ENCODE data around the gene TXNDC16.
A peak's percentile ranks its signal among the peaks of the same experiment; 100 is the strongest.

TXNDC16 gene

GRCh38 chr14:52443506-52443905 lies 108.8 kb downstream of the TXNDC16 start:
- no peak for DNase-seq

GRCh38 chr14:52442602-52443001 lies 109.7 kb downstream of the TXNDC16 start:
- DNase-seq, result no peak

- no peak for DNase-seq
These were observed 110.1 kb downstream of the TXNDC16 start for GRCh38 chr14:52442166-52442565.

- DNase-seq, result no peak
These were observed 112.8 kb downstream of the TXNDC16 start for GRCh38 chr14:52439476-52439875.

GRCh38 chr14:52434955-52435354 lies 117.3 kb downstream of the TXNDC16 start:
- DNase-seq, result no peak

GRCh38 chr14:52430474-52430873 lies 121.8 kb downstream of the TXNDC16 start:
- DNase-seq, result no peak

- DNase-seq, result no peak
These were observed 122.9 kb downstream of the TXNDC16 start for GRCh38 chr14:52429451-52429850.

GRCh38 chr14:52427460-52427859 lies 124.8 kb downstream of the TXNDC16 start:
- no peak for DNase-seq

- DNase-seq, result no peak
These were observed 129.5 kb downstream of the TXNDC16 start for GRCh38 chr14:52422650-52423356.

- no peak for DNase-seq
These were observed 135.2 kb downstream of the TXNDC16 start for GRCh38 chr14:52417139-52417538.

GRCh38 chr14:52413729-52414408 lies 138.4 kb downstream of the TXNDC16 start:
- no peak for DNase-seq

GRCh38 chr14:52412426-52412825 lies 139.9 kb downstream of the TXNDC16 start:
- no peak for DNase-seq

- no peak for DNase-seq
These were observed 147.0 kb downstream of the TXNDC16 start for GRCh38 chr14:52405314-52405713.

- DNase-seq, result no peak
These were observed 149.3 kb downstream of the TXNDC16 start for GRCh38 chr14:52402812-52403526.

- no peak for DNase-seq
These were observed 151.5 kb downstream of the TXNDC16 start for GRCh38 chr14:52400846-52401245.

GRCh38 chr14:52399921-52400595 lies 152.2 kb downstream of the TXNDC16 start:
- no peak for DNase-seq

- DNase-seq, result no peak
These were observed 153.2 kb downstream of the TXNDC16 start for GRCh38 chr14:52399104-52399503.

- DNase-seq, result no peak
These were observed 154.5 kb downstream of the TXNDC16 start for GRCh38 chr14:52397844-52398243.

- DNase-seq, result peak; percentile 5
These were observed 156.6 kb downstream of the TXNDC16 start for GRCh38 chr14:52395728-52396127.

GRCh38 chr14:52391881-52392615 lies 160.3 kb downstream of the TXNDC16 start:
- no peak for DNase-seq

Data from CD4-positive, alpha-beta T cell treated with Interferon gamma for 1 hour (primary cell).